GM12892 (cell line): ENCODE results near the gene SZT2.
A peak's percentile ranks its signal among the peaks of the same experiment; 100 is the strongest.
"Not testable (repeated sequence)": the region's sequence is repeated elsewhere in the genome, so short reads cannot be mapped to it uniquely, and the experiment has no call there.

Experiments used
- DNase-seq: peaks from one replicate; pipeline ENCODE4 v3.0.0; 2011; ENCODE audit not compliant: insufficient read length
- FAIRE-seq: peaks from 2 replicates; lab custom pipeline; 2011; peaks lifted over from hg19 to GRCh38; lab: Jason Lieb, UNC
- POLR2A ChIP-seq: IDR thresholded peaks from 2 replicates; pipeline ENCODE4 v1.6.1; 2011; ENCODE audit warnings: low read depth, low read length, control low read depth
- POLR2AphosphoS5 ChIP-seq: IDR thresholded peaks from 2 replicates; pipeline ENCODE4 v1.6.1; 2011; ENCODE audit warnings: low read depth, low read length, control low read depth
- TAF1 ChIP-seq: IDR thresholded peaks from 2 replicates; pipeline ENCODE4 v1.6.1; 2011; ENCODE audit warnings: low read depth, mild to moderate bottlenecking, control low read depth, low read length, borderline replicate concordance

The SZT2 gene

GRCh38 chr1:43448955-43449707 lies 59.4 kb downstream of the SZT2 start:
- DNase-seq (no peak), FAIRE-seq (no peak)
- TF ChIP-seq POLR2A (no peak), TAF1 (no peak), POLR2AphosphoS5 (no peak)

GRCh38 chr1:43449708-43450069 lies 60.0 kb downstream of the SZT2 start:
- no peak for DNase-seq
- no peak for FAIRE-seq
- TF ChIP-seq TAF1 (no peak), POLR2A (no peak), POLR2AphosphoS5 (no peak)

GRCh38 chr1:43450251-43450941 lies 60.7 kb downstream of the SZT2 start:
- no peak for FAIRE-seq
- DNase-seq, result no peak
- TF ChIP-seq POLR2AphosphoS5 (no peak), POLR2A (no peak), TAF1 (no peak)

- DNase-seq (no peak), FAIRE-seq (no peak)
- TF ChIP-seq POLR2AphosphoS5, result no peak
Observed at GRCh38 chr1:43451157-43451591, 61.5 kb downstream of the SZT2 start.

GRCh38 chr1:43451701-43452532 lies 62.2 kb downstream of the SZT2 start:
- TF ChIP-seq TAF1 (no peak), POLR2AphosphoS5 (no peak), POLR2A (no peak)
- FAIRE-seq, result no peak
- DNase-seq, result no peak

- DNase-seq (no peak), FAIRE-seq (no peak)
Observed at GRCh38 chr1:43452789-43453441, 63.2 kb downstream of the SZT2 start.

GRCh38 chr1:43453442-43454269 lies 64.0 kb downstream of the SZT2 start, which contains the start of gene HYI:
HYI (minus strand) TSS chr1:43453931; CDS start chr1:43453793, 138 bp downstream.
- DNase-seq (peak; percentile 58), FAIRE-seq (peak; percentile 66)
- TF ChIP-seq TAF1, result no peak
- TF ChIP-seq POLR2AphosphoS5, result 0 out of 2 replicates have a peak, but pooled peaks have one; percentile 14
- no peak for TF ChIP-seq POLR2A

More at GRCh38 chr1:43452789-43453441, 63.2 kb downstream of the SZT2 start:
- TF ChIP-seq POLR2AphosphoS5 (0 out of 2 replicates have a peak, but pooled peaks have one; percentile 13), TAF1 (no peak), POLR2A (no peak)

- FAIRE-seq (peak; percentile 95), DNase-seq (peak; percentile 77)
Observed at GRCh38 chr1:43454270-43455011, 64.7 kb downstream of the SZT2 start.

GRCh38 chr1:43455213-43455889 lies 65.7 kb downstream of the SZT2 start:
- no peak for TF ChIP-seq POLR2A
- TF ChIP-seq POLR2AphosphoS5, result no peak
- no peak for TF ChIP-seq TAF1
- no peak for DNase-seq
- no peak for FAIRE-seq

More at GRCh38 chr1:43454270-43455011, 64.7 kb downstream of the SZT2 start:
- TF ChIP-seq POLR2A (no peak), POLR2AphosphoS5 (no peak), TAF1 (no peak)

GRCh38 chr1:43458379-43458778 lies 68.7 kb downstream of the SZT2 start:
- DNase-seq, FAIRE-seq: not testable (repeated sequence)
